SK-N-SH (cell line): ENCODE results near the gene SBF2. TPM values are rescaled to one million over a fixed set of nuclear protein-coding genes. Genes with fewer than 3 reads are reported as not detected.

Experiments used
- CTCF ChIA-PET: fragments of 300-600, 350-600 bp; formaldehyde crosslinking; extraction: SDS; loops from one replicate; lab custom pipeline; 2021; lab: Yijun Ruan, JAX
- POLR2A ChIA-PET: fragments of 350-600 bp; sonication (Branson Sonifier 250); formaldehyde crosslinking; extraction: SDS; loops from one replicate; lab custom pipeline; 2020; ENCODE audit warnings: antibody characterized with exemption, inconsistent platforms; lab: Yijun Ruan, JAX
- DNase-seq: peaks from one replicate; pipeline ENCODE4 v3.0.0; 2012
- H2AFZ ChIP-seq: fragments of 200-600 bp; sonication (generic); 2 replicates; pipeline ENCODE4 v1.8.1; 2016; ENCODE audit warnings: antibody characterized with exemption, mild to moderate bottlenecking, low read depth
- H3F3A ChIP-seq: fragments of 200-600 bp; sonication (generic); replicated peaks from 2 replicates; pipeline ENCODE3; 2016; ENCODE audit warnings: antibody characterized with exemption, mild to moderate bottlenecking; ENCODE audit not compliant: insufficient read depth
- H3K27ac ChIP-seq, 2 experiments: fragments of 200-500 bp in 1 of 2; fragments of 200-600 bp in 1 of 2; sonication (Bioruptor generic) in 1 of 2; sonication (generic), shearing (Covaris generic) in 1 of 2; 2 replicates each; pipeline versions ENCODE4 v1.5.1 to v1.6.1; 2014 to 2016; ENCODE audit warnings: low read depth in 2 of 2, inconsistent platforms in 1 of 2, low read length in 1 of 2, mild to moderate bottlenecking in 1 of 2, mixed read lengths in 1 of 2
- H3K27me3 ChIP-seq: fragments of 200-600 bp; sonication (generic), shearing (Covaris generic); 2 replicates; pipeline ENCODE4 v1.6.1; 2016; ENCODE audit warnings: mixed run types; ENCODE audit not compliant: insufficient read depth
- H3K36me3 ChIP-seq, 2 experiments: fragments of 200-500 bp in 1 of 2; fragments of 200-600 bp in 1 of 2; sonication (Bioruptor generic) in 1 of 2; sonication (generic) in 1 of 2; replicated peaks in 1 of 2; 2 replicates each; pipeline versions ENCODE3 to v1.5.1; 2014 to 2016; ENCODE audit warnings: low read length in 1 of 2, mild to moderate bottlenecking in 1 of 2; ENCODE audit not compliant: insufficient read depth in 2 of 2, control insufficient read depth in 1 of 2
- H3K4me1 ChIP-seq, 2 experiments: fragments of 200-500 bp in 1 of 2; fragments of 200-600 bp in 1 of 2; sonication (Bioruptor generic) in 1 of 2; sonication (generic), shearing (Covaris generic) in 1 of 2; 2 replicates each; pipeline versions ENCODE4 v1.5.1 to v1.6.1; 2014 to 2016; ENCODE audit warnings: low read depth in 1 of 2, low read length in 1 of 2, mixed run types in 1 of 2; ENCODE audit not compliant: insufficient read depth in 2 of 2, control insufficient read depth in 1 of 2
- H3K4me2 ChIP-seq: fragments of 200-600 bp; sonication (generic), shearing (Covaris generic); 2 replicates; pipeline ENCODE4 v1.6.1; 2017; ENCODE audit warnings: mixed run types
- H3K4me3 ChIP-seq, 2 experiments: fragments of 200-500 bp in 1 of 2; fragments of 200-600 bp in 1 of 2; sonication (Bioruptor generic) in 1 of 2; sonication (generic), shearing (Covaris generic) in 1 of 2; 2 replicates each; pipeline versions ENCODE4 v1.5.1 to v1.8.1; 2014 to 2016; ENCODE audit warnings: low read depth in 2 of 2, inconsistent platforms in 1 of 2, low read length in 1 of 2, mild to moderate bottlenecking in 1 of 2, mixed read lengths in 1 of 2, moderate library complexity in 1 of 2
- H3K79me2 ChIP-seq: fragments of 200-600 bp; sonication (generic); 2 replicates; pipeline ENCODE4 v1.8.1; 2017; ENCODE audit warnings: mild to moderate bottlenecking; ENCODE audit not compliant: insufficient read depth
- H3K9ac ChIP-seq: fragments of 200-600 bp; sonication (generic); 2 replicates; pipeline ENCODE4 v1.6.1; 2017; ENCODE audit warnings: mixed run types
- H3K9me2 ChIP-seq: fragments of 200-600 bp; sonication (generic); 2 replicates; pipeline ENCODE4 v1.6.1; 2017; ENCODE audit warnings: mixed run types
- H3K9me3 ChIP-seq: fragments of 200-600 bp; sonication (generic); 2 replicates; pipeline ENCODE4 v1.6.1; 2017; ENCODE audit warnings: mixed run types, mild to moderate bottlenecking, moderate library complexity
- H4K20me1 ChIP-seq: fragments of 200-600 bp; sonication (generic); 2 replicates; pipeline ENCODE4 v1.6.1; 2017; ENCODE audit warnings: mild to moderate bottlenecking, mixed run types; ENCODE audit not compliant: insufficient read depth
- ELF1 ChIP-seq: IDR thresholded peaks from 2 replicates; pipeline ENCODE4 v1.4.0; 2012
- EZH2phosphoT487 ChIP-seq: fragments of 200-600 bp; sonication (generic); IDR thresholded peaks from 2 replicates; pipeline ENCODE4 v1.6.1; 2017; ENCODE audit warnings: low read depth, mixed run types, mild to moderate bottlenecking, antibody characterized with exemption, moderate library complexity, borderline replicate concordance
- FOSL2 ChIP-seq: IDR thresholded peaks from 2 replicates; pipeline ENCODE4 v1.4.0; 2012; ENCODE audit warnings: low read depth, mild to moderate bottlenecking, moderate library complexity, borderline replicate concordance
- FOXJ3 ChIP-seq: sonication (generic); formaldehyde crosslinking; IDR thresholded peaks from 2 replicates; pipeline ENCODE4 v1.5.1; 2020; ENCODE audit warnings: mild to moderate bottlenecking, missing genetic modification reagents
- FOXM1 ChIP-seq: IDR thresholded peaks from 2 replicates; pipeline ENCODE4 v1.4.0; 2012; ENCODE audit warnings: low read depth, mild to moderate bottlenecking
- GATA2 ChIP-seq: sonication (generic); formaldehyde crosslinking; IDR thresholded peaks from 2 replicates; pipeline ENCODE4 v1.5.0; 2020; ENCODE audit warnings: mild to moderate bottlenecking, missing genetic modification reagents
- JUND ChIP-seq: IDR thresholded peaks from 2 replicates; pipeline ENCODE4 v1.4.0; 2012
- MEF2A ChIP-seq: IDR thresholded peaks from 2 replicates; pipeline ENCODE4 v1.4.0; 2012; ENCODE audit warnings: low read depth, borderline replicate concordance
- MXI1 ChIP-seq: IDR thresholded peaks from 2 replicates; pipeline ENCODE4 v1.6.1; 2012; ENCODE audit warnings: mild to moderate bottlenecking, low read depth, low read length, improper control_type of control experiment
- NRF1 ChIP-seq: IDR thresholded peaks from 2 replicates; pipeline ENCODE4 v1.6.1; 2012; ENCODE audit warnings: low read depth, mild to moderate bottlenecking, low read length
- PBX3 ChIP-seq: IDR thresholded peaks from 2 replicates; pipeline ENCODE4; 2012
- RCOR1 ChIP-seq: fragments of 150-350 bp; IDR thresholded peaks from 2 replicates; pipeline ENCODE4 v1.6.1; 2017; ENCODE audit warnings: antibody characterized with exemption, low read length
- REST ChIP-seq: IDR thresholded peaks from 2 replicates; pipeline ENCODE4 v1.6.1; 2012; ENCODE audit warnings: mild to moderate bottlenecking, low read depth, low read length, moderate library complexity
- RFX5 ChIP-seq: IDR thresholded peaks from 2 replicates; pipeline ENCODE4 v1.6.1; 2012; ENCODE audit warnings: mild to moderate bottlenecking, improper control_type of control experiment, low read length
- RXRA ChIP-seq: IDR thresholded peaks from 2 replicates; pipeline ENCODE4 v1.4.0; 2012; ENCODE audit warnings: low read depth, mild to moderate bottlenecking, borderline replicate concordance
- SMC3 ChIP-seq: IDR thresholded peaks from 2 replicates; pipeline ENCODE4 v1.6.1; 2012; ENCODE audit warnings: low read depth, low read length, improper control_type of control experiment
- TAF1 ChIP-seq: IDR thresholded peaks from 2 replicates; pipeline ENCODE4 v1.6.1; 2012; ENCODE audit warnings: low read depth, mild to moderate bottlenecking, low read length, moderate library complexity, borderline replicate concordance
- YY1 ChIP-seq: IDR thresholded peaks from 2 replicates; pipeline ENCODE4 v1.4.0; 2012; ENCODE audit warnings: low read depth, mild to moderate bottlenecking
- ZBTB33 ChIP-seq: IDR thresholded peaks from 2 replicates; pipeline ENCODE4 v1.4.0; 2012; ENCODE audit warnings: low read depth, borderline replicate concordance
- WGBS: methylation state at CpG from one replicate; pipeline ENCODE4 v1.1.6; 2017; ENCODE audit warnings: low lambda C conversion rate; 5-methylcytosine and 5-hydroxymethylcytosine counted together
- polyA plus RNA-seq, 3 experiments: library from polyadenylated mRNA; depleted of rRNA; stranded (reverse); fragments of >200 nt; gene quantifications; 2 replicates each; pipeline ENCODE4 v1.2.3, GENCODE V29; 2012

SBF2 gene
- polyA plus RNA-seq, 1 of the 3 experiments (the other 2 are of a cell fraction) = 23.0 TPM

- Histone ChIP-seq H3K9me2 (no peaks in the 10 kb centered on the region), H3F3A (peaks cover 8% of the 10 kb centered on the region), H3K4me2 (no peak overlapping the region), H3K4me3 (no peak overlapping the region), H2AFZ (no peak overlapping the region), H3K36me3 (peaks cover 17 to 50% of the 10 kb centered on the region in 2 experiments), H3K27me3 (no peaks in the 10 kb centered on the region), H3K9ac (no peak overlapping the region), H3K4me1 (no peaks in the 10 kb centered on the region), H3K79me2 (peaks cover 5% of the 10 kb centered on the region; the same call in 1 of the 2 replicates), H4K20me1 (no peaks in the 10 kb centered on the region), H3K27ac (no peak overlapping the region), H3K9me3 (0 out of 2 replicates have a peak, but pooled peaks cover 7% of the 10 kb centered on the region)
- no peak for DNase-seq
- ChIA-PET CTCF (interaction anchor here (0.7 to 1.2 kb wide), 3 partner anchors 9 to 330 kb away, joined by 3 read pairs; no protein-coding TSS in a partner anchor), POLR2A (no interaction called here)
- TF ChIP-seq SMC3 (no peak), GATA2 (CRISPR knock-in tag) (no peak), RFX5 (no peak), NRF1 (no peak), TAF1 (no peak), ZBTB33 (no peak), FOSL2 (no peak), REST (no peak), FOXJ3 (no peak), MXI1 (no peak), JUND (no peak), PBX3 (no peak), MEF2A (no peak), RXRA (no peak), ELF1 (no peak), YY1 (no peak), FOXM1 (no peak), EZH2phosphoT487 (no peak), RCOR1 (no peak)
- 94% methylated on average over 3 of the region's 3 CpGs for WGBS
Measured at GRCh38 chr11:9992306-9992705, 301.7 kb downstream of the SBF2 start.
